GM21619 (cell line): ENCODE measurements around the gene ENOX1.
"Not testable (repeated sequence)": the region's sequence is repeated elsewhere in the genome, so short reads cannot be mapped to it uniquely, and the experiment has no call there.

Experiments
- ATAC-seq: cut with Tn5 transposase; IDR thresholded peaks from one replicate; pipeline ENCODE4 v1.9.1; 2021; ENCODE audit not compliant: unreplicated experiment

ENOX1 gene

DNA sequence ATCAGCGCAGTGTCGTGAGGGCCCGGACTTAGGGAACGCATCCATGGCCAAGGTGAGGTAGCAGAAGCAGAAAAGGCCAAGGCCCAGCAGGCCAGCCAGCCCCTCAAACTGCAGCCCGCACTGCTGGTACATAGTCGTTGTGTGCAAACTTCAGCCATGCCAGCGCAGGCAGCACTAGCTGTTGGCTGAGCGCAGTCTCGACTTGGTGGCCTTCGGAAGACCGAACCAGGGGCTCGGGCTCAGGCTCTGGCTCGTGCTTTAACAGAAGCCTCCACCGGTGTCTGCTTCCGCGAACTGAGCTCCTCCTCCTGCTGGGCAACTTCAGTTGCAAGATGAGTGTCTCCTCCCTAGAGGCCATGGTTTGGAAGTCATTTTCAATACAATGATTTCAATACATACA, 605.9 kb downstream of the ENOX1 start:
- no peak for ATAC-seq

DNA sequence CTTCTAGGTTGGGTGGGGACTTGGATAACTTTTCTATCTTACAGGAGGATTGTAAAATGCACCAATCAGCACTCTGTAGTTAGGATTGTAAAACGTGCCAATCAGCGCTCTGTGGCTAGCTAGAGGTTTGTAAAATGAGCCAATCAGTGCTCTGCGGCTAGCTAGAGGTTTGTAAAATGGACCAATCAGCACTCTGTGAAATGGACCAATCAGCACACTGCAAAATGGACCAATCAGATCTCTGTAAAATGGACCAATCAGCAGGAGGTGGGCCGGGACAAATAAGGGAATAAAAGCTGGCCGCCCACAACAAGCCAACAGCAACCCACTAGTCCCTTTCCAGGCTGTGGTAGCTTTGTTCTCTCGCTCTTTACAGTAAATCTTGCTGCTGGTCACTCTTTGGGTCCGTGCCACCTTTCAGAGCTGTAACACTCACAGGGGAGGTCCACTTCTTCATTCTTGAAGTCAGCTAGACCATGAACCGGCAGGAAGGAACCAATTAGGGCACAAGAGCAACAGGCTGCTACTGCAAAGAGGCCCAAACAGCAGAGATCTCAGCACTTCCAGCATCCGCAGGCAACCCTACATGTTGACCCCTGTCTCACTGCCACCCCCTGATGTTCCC, 606.6 kb downstream of the ENOX1 start:
- no peak for ATAC-seq

GRCh38 chr13:43171489-43171888, 615.3 kb downstream of the ENOX1 start:
- no peak for ATAC-seq

DNA sequence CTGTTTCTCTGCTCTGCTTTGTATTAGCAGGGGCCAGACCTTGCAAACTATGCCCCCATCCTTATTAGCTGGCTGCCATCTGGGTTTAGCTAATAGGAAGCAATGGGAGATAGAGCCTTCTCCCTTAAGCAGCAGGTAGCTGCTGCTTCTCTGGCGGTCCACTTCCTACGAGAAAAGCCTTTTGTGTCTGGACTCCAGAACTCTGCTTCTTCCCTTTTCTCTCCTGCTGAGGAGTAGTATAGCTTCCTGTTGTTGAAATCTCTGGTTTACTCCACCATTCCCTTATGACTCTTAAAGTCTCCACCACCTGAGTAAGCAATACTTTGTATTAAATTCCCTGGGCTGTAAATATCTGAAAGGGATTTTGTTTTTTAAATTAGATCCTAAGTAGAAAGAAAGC, 616.3 kb downstream of the ENOX1 start:
- ATAC-seq = no peak

DNA sequence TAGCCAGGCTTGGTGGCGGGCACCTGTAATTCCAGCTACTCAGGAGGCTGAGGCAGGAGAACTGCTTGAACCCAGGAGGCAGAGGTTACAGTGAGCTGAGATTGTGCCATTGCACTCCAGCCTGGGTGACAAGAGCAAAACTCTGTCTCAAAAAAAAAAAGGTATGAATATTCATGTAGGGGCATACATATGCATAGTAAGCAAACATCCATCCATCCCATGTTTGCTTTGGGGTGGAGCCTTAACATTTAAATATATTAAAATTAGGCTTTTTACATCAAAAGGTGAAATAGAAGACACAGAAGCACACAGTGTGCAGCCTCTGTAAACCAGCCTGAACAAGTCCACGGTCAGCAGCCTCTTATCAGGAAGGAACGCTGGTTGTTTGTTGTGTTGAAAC, 618.3 kb downstream of the ENOX1 start:
- ATAC-seq = not testable (repeated sequence)

- no peak for ATAC-seq
Observed at GRCh38 chr13:43167731-43168130, 619.0 kb downstream of the ENOX1 start.

DNA sequence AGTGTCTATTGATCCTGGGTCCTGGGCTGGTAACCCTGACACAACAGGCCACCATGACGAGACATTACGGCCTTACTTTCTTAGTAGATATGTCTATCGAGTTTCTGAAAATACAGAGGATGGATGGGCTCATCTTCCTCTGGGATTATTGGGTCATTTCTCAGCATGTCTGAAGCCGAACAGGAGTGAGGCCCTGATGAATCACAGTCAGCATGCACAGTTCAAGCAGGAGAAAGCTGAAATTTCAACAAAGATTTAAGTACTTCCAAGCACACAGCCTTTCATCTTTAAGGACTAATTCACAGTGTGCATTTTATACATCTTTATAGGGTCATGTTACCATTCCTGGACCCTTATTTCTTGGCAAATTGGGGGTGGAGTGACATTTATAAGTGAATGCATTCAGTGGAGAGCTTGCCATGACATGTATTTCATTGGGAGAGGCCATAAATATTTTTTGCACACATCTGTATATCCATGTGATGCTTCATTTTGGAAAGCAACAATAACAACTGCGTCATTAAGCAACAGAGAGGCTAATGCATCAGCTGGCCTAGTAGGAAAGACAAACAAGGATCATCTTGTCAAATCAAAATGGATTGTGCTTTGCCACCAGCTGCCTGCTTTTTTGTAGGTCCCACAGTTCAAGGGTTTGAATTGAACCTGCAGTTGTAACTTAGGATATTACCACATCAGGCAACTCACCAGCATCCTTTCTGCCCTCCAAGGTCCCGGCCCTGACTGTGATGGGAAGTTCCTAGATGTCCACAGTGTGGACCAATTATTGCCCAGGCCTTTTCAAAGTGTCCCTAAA, 619.9 kb downstream of the ENOX1 start:
- no peak for ATAC-seq
